ENCODE results near the gene GLI2.

Gene GLI2

GRCh38 chr2:120748741-120749140, 13.1 kb downstream of the GLI2 start:
- ATAC-seq (ENCODE audit: low read depth) (no peak), DNase-seq (ENCODE audit: low spot score) (no peak)
- no peak overlapping the region for H3K4me3 ChIP-seq (ENCODE audit: severe bottlenecking)
- no peaks in the 10 kb centered on the region for H3K27me3 ChIP-seq (ENCODE audit: insufficient read depth, poor library complexity, severe bottlenecking)
- no peak overlapping the region for H3K27ac ChIP-seq (ENCODE audit: poor library complexity, severe bottlenecking)
- H3K36me3 ChIP-seq (ENCODE audit: low read depth), result no peaks in the 10 kb centered on the region
- H3K9me3 ChIP-seq (ENCODE audit: severe bottlenecking), result no peaks in the 10 kb centered on the region
- no peaks in the 10 kb centered on the region for H3K4me1 ChIP-seq (ENCODE audit: insufficient read depth, poor library complexity, severe bottlenecking)
- TF ChIP-seq CTCF (IDR thresholded peaks at IDR 0.05; ENCODE audit: poor library complexity, severe bottlenecking), result no peak

GRCh38 chr2:120749506-120750431, 14.1 kb downstream of the GLI2 start:
- Histone ChIP-seq H3K4me1 (ENCODE audit: insufficient read depth, poor library complexity, severe bottlenecking) (no peaks in the 10 kb centered on the region), H3K36me3 (ENCODE audit: low read depth) (no peaks in the 10 kb centered on the region), H3K4me3 (ENCODE audit: severe bottlenecking) (no peak overlapping the region), H3K9me3 (ENCODE audit: severe bottlenecking) (no peaks in the 10 kb centered on the region), H3K27me3 (ENCODE audit: insufficient read depth, poor library complexity, severe bottlenecking) (no peaks in the 10 kb centered on the region), H3K27ac (ENCODE audit: poor library complexity, severe bottlenecking) (no peak overlapping the region)
- TF ChIP-seq CTCF (IDR thresholded peaks at IDR 0.05; ENCODE audit: poor library complexity, severe bottlenecking), result no peak
- ATAC-seq (ENCODE audit: low read depth), result no peak
- no peak for DNase-seq (ENCODE audit: low spot score)

- TF ChIP-seq CTCF (IDR thresholded peaks at IDR 0.05; ENCODE audit: poor library complexity, severe bottlenecking), result no peak
- no peak overlapping the region for H3K27ac ChIP-seq (ENCODE audit: poor library complexity, severe bottlenecking)
- no peaks in the 10 kb centered on the region for H3K9me3 ChIP-seq (ENCODE audit: severe bottlenecking)
- no peaks in the 10 kb centered on the region for H3K4me1 ChIP-seq (ENCODE audit: insufficient read depth, poor library complexity, severe bottlenecking)
- DNase-seq (ENCODE audit: low spot score) (no peak), ATAC-seq (ENCODE audit: low read depth) (no peak)
- no peak overlapping the region for H3K4me3 ChIP-seq (ENCODE audit: severe bottlenecking)
- H3K36me3 ChIP-seq (ENCODE audit: low read depth), result no peaks in the 10 kb centered on the region
- no peaks in the 10 kb centered on the region for H3K27me3 ChIP-seq (ENCODE audit: insufficient read depth, poor library complexity, severe bottlenecking)
Measured at GRCh38 chr2:120750488-120751210, 15.0 kb downstream of the GLI2 start.

- ATAC-seq (ENCODE audit: low read depth), result no peak
- no peak for TF ChIP-seq CTCF (IDR thresholded peaks at IDR 0.05; ENCODE audit: poor library complexity, severe bottlenecking)
- no peaks in the 10 kb centered on the region for H3K9me3 ChIP-seq (ENCODE audit: severe bottlenecking)
- no peaks in the 10 kb centered on the region for H3K36me3 ChIP-seq (ENCODE audit: low read depth)
- no peaks in the 10 kb centered on the region for H3K4me1 ChIP-seq (ENCODE audit: insufficient read depth, poor library complexity, severe bottlenecking)
- H3K27me3 ChIP-seq (ENCODE audit: insufficient read depth, poor library complexity, severe bottlenecking), result no peaks in the 10 kb centered on the region
- H3K27ac ChIP-seq (ENCODE audit: poor library complexity, severe bottlenecking), result no peak overlapping the region
- H3K4me3 ChIP-seq (ENCODE audit: severe bottlenecking), result no peak overlapping the region
- no peak for DNase-seq (ENCODE audit: low spot score)
Measured at GRCh38 chr2:120751553-120751952, 15.9 kb downstream of the GLI2 start.

Measured in RWPE2 (cell line).